HG03175 (cell line): ENCODE data around the gene ADGRL1.

Source experiments
- ATAC-seq: cut with Tn5 transposase; IDR thresholded peaks from one replicate; pipeline ENCODE4 v1.9.1; 2021; ENCODE audit warnings: mild to moderate bottlenecking, moderate library complexity; ENCODE audit not compliant: unreplicated experiment

Gene ADGRL1

GRCh38 chr19:14114854-14115253, 91.1 kb downstream of the ADGRL1 start:
- no peak for ATAC-seq

GRCh38 chr19:14114439-14114838, 91.5 kb downstream of the ADGRL1 start:
- ATAC-seq, result no peak

- no peak for ATAC-seq
These were observed 92.1 kb downstream of the ADGRL1 start for GRCh38 chr19:14113762-14114414.

GRCh38 chr19:14112809-14113385, 93.1 kb downstream of the ADGRL1 start:
- no peak for ATAC-seq

- no peak for ATAC-seq
These were observed 93.7 kb downstream of the ADGRL1 start for GRCh38 chr19:14112051-14112808.

- ATAC-seq, result no peak
These were observed 94.5 kb downstream of the ADGRL1 start for GRCh38 chr19:14111486-14111885.

- ATAC-seq, result no peak
These were observed 95.3 kb downstream of the ADGRL1 start for GRCh38 chr19:14110650-14111049.

GRCh38 chr19:14107581-14108461, 98.1 kb downstream of the ADGRL1 start:
- no peak for ATAC-seq

- ATAC-seq, result no peak
These were observed 99.1 kb downstream of the ADGRL1 start for GRCh38 chr19:14106840-14107239.

GRCh38 chr19:14105680-14106079, 100.3 kb downstream of the ADGRL1 start:
- no peak for ATAC-seq

- no peak for ATAC-seq
These were observed 102.7 kb downstream of the ADGRL1 start for GRCh38 chr19:14103310-14103709.

GRCh38 chr19:14102756-14103155, 103.2 kb downstream of the ADGRL1 start:
- ATAC-seq, result no peak

GRCh38 chr19:14102102-14102696, 103.8 kb downstream of the ADGRL1 start:
- no peak for ATAC-seq

GRCh38 chr19:14101003-14101545, 104.9 kb downstream of the ADGRL1 start:
- no peak for ATAC-seq
